GM19468 (cell line): ENCODE measurements around the gene HIP1.
"Not testable (repeated sequence)": the region's sequence is repeated elsewhere in the genome, so short reads cannot be mapped to it uniquely, and the experiment has no call there.

Source experiments
- ATAC-seq: cut with Tn5 transposase; IDR thresholded peaks from one replicate; pipeline ENCODE4 v1.9.1; 2021; ENCODE audit warnings: mild to moderate bottlenecking, moderate library complexity, moderate number of reproducible peaks; ENCODE audit not compliant: unreplicated experiment; ENCODE audit errors: extremely low read depth

The HIP1 gene

DNA sequence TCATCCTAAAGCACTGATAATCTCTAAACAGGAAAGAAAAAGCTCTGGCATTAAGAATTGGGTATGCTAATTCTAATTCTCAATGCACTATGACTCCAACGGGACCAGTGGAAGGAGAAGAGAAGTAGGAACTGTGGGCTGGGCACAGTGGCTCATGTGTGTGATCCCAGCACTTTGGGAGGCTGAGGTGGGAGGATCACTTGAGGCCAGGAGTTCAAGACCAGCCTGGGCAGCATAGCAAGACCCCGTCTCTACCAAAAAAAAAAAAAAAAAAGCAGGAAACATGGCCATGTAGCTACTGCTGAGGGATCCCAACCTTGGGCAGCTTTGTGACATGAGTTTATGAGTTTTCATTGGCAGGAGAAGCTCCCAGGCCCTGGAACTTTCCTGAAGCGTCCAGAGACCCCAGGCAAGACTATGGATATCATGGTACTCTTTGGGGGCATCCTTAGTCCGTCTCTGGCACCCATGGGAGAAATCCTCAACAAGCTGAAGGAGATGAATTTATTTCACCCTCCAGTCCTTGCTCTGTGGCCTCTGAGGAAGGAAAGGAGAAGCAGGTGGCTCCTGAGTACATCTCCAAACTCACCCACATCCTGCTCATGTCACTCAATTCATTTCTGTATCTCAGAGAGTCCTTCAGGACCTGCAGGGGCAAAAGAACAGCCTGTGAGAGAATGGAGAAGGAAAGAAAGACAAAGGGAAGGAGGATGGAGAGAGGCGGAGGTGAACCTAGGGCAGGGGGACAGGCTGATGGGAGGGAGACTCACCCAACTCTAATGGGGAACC is 147.1 kb downstream of the HIP1 start:
- no peak for ATAC-seq

GRCh38 chr7:75590373-75591005 is 148.3 kb downstream of the HIP1 start:
- ATAC-seq, result no peak

DNA sequence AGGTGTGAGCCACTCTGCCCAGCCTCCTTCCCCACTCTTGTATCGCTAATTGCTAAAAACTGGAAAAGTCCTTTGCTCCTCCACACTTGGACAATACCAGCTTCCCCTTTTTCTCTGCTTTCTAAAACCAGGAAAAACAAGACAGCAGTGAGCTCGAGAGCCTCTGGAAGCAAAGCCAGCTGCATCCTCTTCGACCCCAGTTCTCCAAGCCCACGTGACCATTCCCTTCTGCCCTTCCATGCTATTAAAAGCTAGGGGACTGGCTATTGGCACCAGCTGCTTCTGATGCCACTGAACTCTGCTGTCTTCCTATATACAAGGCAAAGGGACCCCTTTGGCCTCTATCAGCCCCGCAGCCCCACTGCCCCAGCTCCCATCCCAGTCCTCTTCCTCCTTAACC is 154.4 kb downstream of the HIP1 start:
- no peak for ATAC-seq

DNA sequence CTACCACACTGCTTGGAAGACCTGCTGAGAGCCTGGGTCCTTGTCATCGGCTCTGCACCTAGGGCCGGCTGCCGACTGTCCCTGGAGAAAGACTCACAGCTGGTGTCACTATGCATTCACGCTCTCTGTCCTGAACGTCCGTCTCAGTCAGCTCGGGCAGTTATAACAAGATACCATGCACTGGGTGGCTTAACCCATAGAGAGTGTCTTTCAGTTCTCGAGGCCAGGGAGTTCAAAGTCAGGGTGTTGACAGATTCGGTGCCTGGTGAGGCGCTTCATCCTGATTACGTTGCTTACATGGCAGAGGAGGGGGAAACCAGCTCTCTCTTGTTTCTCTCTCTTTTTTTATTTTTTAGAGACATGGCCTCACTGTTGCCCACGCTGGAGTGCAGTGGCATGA is 155.5 kb downstream of the HIP1 start:
- ATAC-seq, result no peak

- no peak for ATAC-seq
Measured at GRCh38 chr7:75579899-75580298, 158.8 kb downstream of the HIP1 start.

DNA sequence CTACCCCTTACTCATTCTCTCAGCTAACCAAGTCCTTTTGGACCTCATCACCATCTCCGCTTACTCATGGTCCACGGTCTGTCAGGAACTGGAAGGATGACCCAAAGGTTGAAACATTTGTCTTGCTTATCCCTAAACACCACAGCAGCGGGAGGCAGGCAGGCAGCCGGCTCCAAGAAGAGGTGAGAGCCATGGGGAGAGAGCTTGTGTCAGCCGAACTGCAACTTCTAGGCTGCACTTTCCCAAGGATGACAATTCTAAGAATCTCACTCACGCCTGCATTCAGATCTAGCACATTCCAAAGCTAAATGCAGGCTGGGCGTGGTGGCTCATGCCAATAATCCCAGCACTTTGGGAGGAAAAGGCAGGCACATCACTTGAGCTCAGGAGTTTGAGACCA is 160.7 kb downstream of the HIP1 start:
- no peak for ATAC-seq

- no peak for ATAC-seq
Measured at GRCh38 chr7:75575488-75576121, 163.1 kb downstream of the HIP1 start.

DNA sequence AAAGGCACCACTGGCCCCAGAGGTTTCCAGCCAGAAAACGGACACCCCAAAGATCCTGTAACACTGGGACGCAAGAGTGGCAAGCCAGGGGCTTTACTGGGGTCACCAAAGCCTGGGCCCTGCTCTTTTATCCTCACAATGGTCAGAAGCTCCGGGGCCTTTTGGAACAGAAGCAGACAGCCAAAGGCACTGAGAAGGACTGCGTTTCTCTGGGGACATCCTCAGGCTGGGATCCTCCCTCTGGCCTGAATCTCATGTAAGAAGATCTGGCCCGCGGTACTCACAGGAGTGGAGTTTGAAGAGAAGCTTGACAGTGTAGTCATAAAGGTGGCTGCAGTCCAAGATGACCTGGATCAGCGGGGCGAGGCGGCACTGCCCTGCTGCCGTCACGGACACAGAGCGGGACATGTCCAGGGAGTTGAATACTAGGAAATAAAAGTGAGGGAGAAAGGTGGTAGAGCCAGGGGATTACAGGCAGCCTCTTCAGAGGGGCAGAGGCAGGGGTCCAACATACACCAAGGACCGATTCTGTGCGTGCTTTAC is 165.2 kb downstream of the HIP1 start:
- ATAC-seq, result no peak

DNA sequence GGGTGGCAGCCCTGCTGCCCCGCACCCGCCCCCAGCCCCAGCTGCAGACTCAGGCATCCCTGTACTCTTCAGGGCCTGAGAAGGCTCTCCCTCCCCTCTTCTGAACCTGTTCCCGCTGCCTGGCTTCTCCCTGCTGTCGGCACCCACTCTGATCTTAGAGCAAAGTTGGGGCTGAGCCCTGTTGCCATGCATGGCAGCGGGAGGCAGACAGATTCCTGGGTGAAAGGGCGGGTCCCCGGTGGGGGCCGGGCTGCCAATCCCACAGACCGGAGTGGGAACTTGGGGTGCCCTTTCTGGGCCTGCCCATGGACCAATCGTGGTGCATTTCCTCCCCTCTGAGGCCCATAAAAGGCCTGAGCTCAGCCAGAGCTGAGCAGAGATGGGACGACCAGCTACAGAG is 165.9 kb downstream of the HIP1 start:
- ATAC-seq, result no peak

DNA sequence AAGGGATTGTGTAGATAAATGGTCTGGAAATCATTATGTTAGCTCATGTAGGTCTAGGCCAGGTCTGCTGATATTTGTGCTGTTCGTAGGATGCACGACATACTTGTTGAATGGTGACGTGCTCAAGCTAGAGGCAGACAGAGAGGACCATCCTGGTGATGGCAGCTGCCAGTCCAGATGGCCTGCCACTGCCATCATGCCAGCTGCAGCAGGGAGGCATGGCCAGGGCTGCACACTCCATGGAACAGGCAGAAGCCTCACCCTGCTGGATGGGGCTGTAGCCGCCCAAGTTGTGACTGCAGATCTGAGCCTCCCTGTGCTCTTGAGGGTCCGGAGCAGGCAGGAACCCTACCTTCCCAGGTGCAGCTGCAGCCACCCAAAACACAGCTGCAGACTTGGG is 166.3 kb downstream of the HIP1 start:
- no peak for ATAC-seq

- ATAC-seq, result no peak
Measured at GRCh38 chr7:75571209-75571608, 167.5 kb downstream of the HIP1 start.

GRCh38 chr7:75569629-75570282 is 169.0 kb downstream of the HIP1 start:
- ATAC-seq, result not testable (repeated sequence)

GRCh38 chr7:75567948-75568595 is 170.7 kb downstream of the HIP1 start:
- ATAC-seq, result no peak

DNA sequence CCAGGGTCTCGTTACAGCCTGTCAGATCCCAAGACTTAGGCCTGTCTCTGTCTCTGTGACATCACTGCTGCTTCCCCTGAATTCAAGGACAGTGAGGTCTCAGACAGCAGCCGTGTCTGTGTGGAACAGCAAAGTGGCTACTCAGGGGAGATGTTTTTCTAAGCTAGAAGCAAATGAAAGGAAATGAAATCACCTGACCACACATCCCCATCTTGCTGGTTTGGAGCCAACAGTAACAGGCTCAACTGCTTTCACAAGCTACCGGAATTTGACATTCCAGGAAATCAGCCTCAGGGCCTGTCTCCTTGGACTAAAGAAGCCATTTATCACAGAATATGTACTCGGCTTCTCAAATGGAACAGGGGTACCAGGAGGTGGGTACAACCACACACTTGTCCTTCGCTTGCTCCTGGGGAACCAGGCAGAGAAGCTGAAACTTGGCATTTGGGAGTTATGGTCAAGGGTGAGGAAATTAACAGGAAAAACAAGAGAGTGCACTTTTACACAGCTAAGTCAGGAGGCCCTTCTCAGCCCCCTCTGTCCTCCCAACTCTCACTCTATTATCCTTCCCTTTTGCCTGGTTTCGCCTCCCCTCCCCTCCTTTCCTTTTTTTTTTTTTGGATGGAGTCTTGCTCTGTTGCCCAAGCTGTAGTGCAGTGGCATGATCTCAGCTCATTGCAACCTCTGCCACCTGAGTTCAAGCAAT is 173.5 kb downstream of the HIP1 start:
- no peak for ATAC-seq

GRCh38 chr7:75563171-75563570 is 175.6 kb downstream of the HIP1 start:
- no peak for ATAC-seq

GRCh38 chr7:75559976-75560365 is 178.8 kb downstream of the HIP1 start:
- ATAC-seq, result no peak

DNA sequence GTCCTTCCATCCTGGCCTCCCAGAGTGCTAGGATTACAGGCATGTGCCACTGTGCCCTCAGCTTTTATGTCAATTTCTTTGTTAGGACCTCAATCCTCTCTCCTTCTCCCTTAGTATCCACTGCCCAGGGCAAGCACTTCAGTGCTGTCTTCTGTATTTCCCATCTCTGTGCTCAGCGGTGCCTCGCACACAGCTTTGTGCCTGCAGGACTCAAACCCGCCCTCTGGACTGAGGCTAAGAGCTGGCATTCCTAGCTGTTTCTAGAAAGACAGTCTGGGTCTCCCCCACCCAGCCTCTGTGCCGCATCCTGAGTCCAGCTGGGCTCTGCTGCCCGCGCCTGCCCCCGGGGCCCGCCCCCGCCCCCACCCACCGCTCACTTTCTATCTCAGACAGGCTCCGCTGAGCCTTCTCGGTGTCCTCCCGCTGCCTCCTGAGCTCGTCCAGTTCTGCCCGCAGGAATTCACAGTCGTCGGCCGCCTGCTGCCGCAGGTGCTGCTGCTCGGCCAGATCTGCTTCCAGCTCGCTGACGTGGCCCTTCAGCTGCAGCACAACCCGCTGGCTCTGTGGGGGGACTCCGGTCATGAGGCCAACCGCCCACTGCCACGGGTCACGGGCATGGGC is 179.3 kb downstream of the HIP1 start:
- no peak for ATAC-seq

DNA sequence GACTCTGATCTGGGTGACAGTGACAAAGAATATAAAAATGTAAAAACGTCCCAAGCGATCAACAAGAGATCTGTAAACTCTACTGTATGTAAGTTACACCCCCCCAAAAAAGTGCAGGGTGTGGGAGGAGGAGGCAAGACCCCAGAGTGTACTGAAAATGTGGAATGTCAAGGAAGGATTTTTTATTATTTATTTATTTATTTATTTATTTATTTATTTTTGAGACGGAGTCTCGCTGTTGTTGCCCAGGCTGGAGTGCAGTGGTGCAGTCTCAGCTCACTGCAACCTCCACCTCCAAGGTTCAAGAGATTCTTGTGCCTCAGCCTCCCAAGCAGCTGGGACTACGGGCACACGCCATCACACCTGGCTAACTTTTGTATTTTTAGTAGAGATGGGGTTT is 181.9 kb downstream of the HIP1 start:
- ATAC-seq, result not testable (repeated sequence)

- no peak for ATAC-seq
Measured at GRCh38 chr7:75555736-75556135, 183.0 kb downstream of the HIP1 start.
